ENCODE results near the gene KCNAB2. TPM values are rescaled to one million over a fixed set of nuclear protein-coding genes. Genes with fewer than 3 reads are reported as not detected.

Gene KCNAB2
- total RNA-seq, 1 donor from 2014 or later = 7.2 TPM

DNA sequence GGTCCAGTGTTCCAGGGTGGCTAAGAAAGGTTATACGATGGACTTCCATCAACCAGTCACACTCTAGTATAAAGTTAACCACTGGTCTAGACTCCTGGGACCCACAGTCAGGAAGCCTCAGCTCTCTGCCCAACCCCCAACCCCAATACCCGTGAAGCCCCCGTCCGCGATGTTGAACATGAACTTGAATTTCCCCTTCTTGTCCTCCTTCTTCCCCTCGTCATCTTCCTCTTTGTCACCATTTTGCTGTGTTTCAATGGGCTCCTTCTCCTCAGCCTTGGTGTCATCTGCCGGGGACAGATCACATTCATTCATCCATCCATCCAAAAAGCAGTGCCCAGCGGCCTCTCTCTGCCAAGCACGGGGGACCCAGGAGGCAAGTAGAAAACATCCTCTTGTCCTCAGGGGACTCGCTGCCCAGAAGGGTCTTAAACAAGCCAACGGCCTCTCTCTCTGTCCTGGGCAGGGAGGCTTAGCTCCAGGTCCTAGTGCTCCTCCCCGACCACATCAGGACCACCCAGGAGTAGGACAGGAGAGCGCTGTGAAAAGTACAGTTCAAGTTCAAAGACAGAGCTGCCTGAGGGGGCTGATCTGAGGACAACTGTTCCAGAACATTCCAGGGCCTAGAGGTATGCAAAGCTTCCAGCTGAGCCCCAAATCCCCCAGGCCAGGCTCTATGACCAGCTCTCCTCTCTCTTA lies 66.5 kb downstream of the KCNAB2 start:
- no peak overlapping the region for H3K4me3 Mint-ChIP-seq
- peaks cover 7% of the 10 kb centered on the region for H3K9me3 Mint-ChIP-seq
- no peak overlapping the region for H3K27ac Mint-ChIP-seq
- DNase-seq (ENCODE audit: extremely low spot score, unreplicated experiment) = no peak
- no peak for TF ChIP-seq CTCF (conservative IDR thresholded peaks at IDR 0.05)
- H3K27me3 Mint-ChIP-seq = peaks cover 23% of the 10 kb centered on the region
- H3K4me1 Mint-ChIP-seq (ENCODE audit: unreplicated experiment) = no peaks in the 10 kb centered on the region
- H3K36me3 Mint-ChIP-seq = no peaks in the 10 kb centered on the region

GRCh38 chr1:6112690-6113005 lies 67.0 kb downstream of the KCNAB2 start:
- H3K4me3 Mint-ChIP-seq = no peak overlapping the region
- no peaks in the 10 kb centered on the region for H3K4me1 Mint-ChIP-seq (ENCODE audit: unreplicated experiment)
- no peaks in the 10 kb centered on the region for H3K36me3 Mint-ChIP-seq
- DNase-seq (ENCODE audit: extremely low spot score, unreplicated experiment) = no peak
- TF ChIP-seq CTCF (conservative IDR thresholded peaks at IDR 0.05) = no peak
- H3K27ac Mint-ChIP-seq = no peak overlapping the region
- peaks cover 7% of the 10 kb centered on the region for H3K9me3 Mint-ChIP-seq
- peaks cover 24% of the 10 kb centered on the region for H3K27me3 Mint-ChIP-seq

GRCh38 chr1:6113116-6113515 lies 67.4 kb downstream of the KCNAB2 start:
- no peak for TF ChIP-seq CTCF (conservative IDR thresholded peaks at IDR 0.05)
- H3K27ac Mint-ChIP-seq = no peak overlapping the region
- H3K36me3 Mint-ChIP-seq = no peaks in the 10 kb centered on the region
- DNase-seq (ENCODE audit: extremely low spot score, unreplicated experiment) = no peak
- H3K4me1 Mint-ChIP-seq (ENCODE audit: unreplicated experiment) = no peaks in the 10 kb centered on the region
- no peak overlapping the region for H3K4me3 Mint-ChIP-seq
- H3K9me3 Mint-ChIP-seq = peaks cover 7% of the 10 kb centered on the region
- peaks cover 24% of the 10 kb centered on the region for H3K27me3 Mint-ChIP-seq

DNA sequence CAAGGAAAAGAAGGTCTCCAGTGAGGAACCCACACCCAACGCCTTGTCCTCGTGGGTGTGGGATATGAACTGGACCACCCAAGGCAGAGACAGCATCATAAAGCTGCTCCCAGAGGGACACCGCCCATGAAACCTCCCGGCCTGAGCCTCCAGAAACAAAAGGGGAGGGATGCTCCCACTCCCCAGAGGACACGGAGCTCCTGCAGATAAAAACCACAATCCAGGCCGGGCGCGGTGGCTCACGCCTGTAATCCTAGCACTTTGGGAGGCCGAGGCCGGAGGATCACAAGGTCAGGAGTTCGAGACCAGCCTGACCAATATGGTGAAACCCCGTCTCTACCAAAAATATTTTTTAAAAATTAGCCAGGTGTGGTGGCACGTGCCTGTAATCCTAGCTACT lies 68.1 kb downstream of the KCNAB2 start:
- Mint-ChIP-seq H3K4me3 (no peak overlapping the region), H3K27ac (no peak overlapping the region), H3K27me3 (peaks cover 24% of the 10 kb centered on the region), H3K4me1 (ENCODE audit: unreplicated experiment) (no peaks in the 10 kb centered on the region), H3K36me3 (no peaks in the 10 kb centered on the region), H3K9me3 (peaks cover 7% of the 10 kb centered on the region)
- no peak for DNase-seq (ENCODE audit: extremely low spot score, unreplicated experiment)
- TF ChIP-seq CTCF (conservative IDR thresholded peaks at IDR 0.05) = no peak

DNA sequence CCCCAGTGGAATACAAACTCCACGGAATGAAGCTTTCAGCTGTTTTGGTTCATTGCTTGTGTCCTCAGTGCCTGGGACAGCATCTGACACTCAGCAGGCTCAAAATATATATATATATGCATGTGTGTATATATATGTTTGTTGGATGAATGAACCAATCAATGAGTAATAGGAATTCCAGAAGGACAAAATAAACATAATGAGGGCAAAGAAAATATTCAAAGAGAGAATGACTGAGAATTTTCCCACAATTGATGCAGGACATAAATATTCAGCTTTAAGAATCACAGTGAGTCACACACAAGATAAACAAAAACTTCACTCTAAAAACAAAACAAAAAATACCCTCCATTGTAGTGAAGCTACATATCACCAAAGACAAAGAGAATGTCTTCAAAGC lies 70.4 kb downstream of the KCNAB2 start:
- no peak for TF ChIP-seq CTCF (conservative IDR thresholded peaks at IDR 0.05)
- Mint-ChIP-seq H3K9me3 (peaks cover 7% of the 10 kb centered on the region), H3K27me3 (peaks cover 17% of the 10 kb centered on the region), H3K4me1 (ENCODE audit: unreplicated experiment) (no peaks in the 10 kb centered on the region), H3K27ac (no peak overlapping the region), H3K36me3 (no peaks in the 10 kb centered on the region), H3K4me3 (no peak overlapping the region)
- DNase-seq (ENCODE audit: extremely low spot score, unreplicated experiment) = no peak

DNA sequence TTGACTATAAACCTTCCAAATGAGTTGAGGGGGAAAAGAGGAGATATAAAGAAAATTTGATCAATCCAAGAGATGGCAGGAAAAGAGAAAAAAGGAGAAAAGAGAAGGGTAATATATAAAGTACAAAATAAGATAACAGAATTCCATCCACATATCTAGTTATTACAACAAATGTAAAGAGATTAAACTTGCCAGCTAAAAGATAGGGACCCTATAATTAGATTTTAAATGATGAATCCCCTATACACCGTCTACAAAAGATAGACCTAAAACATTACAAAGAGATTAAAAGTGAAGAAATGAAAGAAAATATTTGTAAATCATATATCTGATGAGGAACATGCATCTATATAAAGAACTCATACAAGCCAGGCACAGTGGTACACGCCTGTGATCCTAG lies 71.4 kb downstream of the KCNAB2 start:
- H3K27me3 Mint-ChIP-seq = peaks cover 15% of the 10 kb centered on the region
- peaks cover 7% of the 10 kb centered on the region for H3K9me3 Mint-ChIP-seq
- no peak overlapping the region for H3K4me3 Mint-ChIP-seq
- TF ChIP-seq CTCF (conservative IDR thresholded peaks at IDR 0.05) = no peak
- no peak overlapping the region for H3K27ac Mint-ChIP-seq
- no peaks in the 10 kb centered on the region for H3K36me3 Mint-ChIP-seq
- no peak for DNase-seq (ENCODE audit: extremely low spot score, unreplicated experiment)
- no peaks in the 10 kb centered on the region for H3K4me1 Mint-ChIP-seq (ENCODE audit: unreplicated experiment)

All from type B pancreatic cell (in vitro differentiated cells).